GM12891 (cell line): ENCODE results near the gene SELENOF.

Experiments used
- POLR2A ChIP-seq: IDR thresholded peaks from 2 replicates; pipeline ENCODE4 v1.6.1; 2011; ENCODE audit warnings: low read depth, low read length, control low read depth
- POLR2AphosphoS5 ChIP-seq: IDR thresholded peaks from 2 replicates; pipeline ENCODE4 v1.6.1; 2011; ENCODE audit warnings: low read depth, low read length, control low read depth
- SPI1 ChIP-seq: IDR thresholded peaks from 2 replicates; pipeline ENCODE4 v1.6.1; 2011; ENCODE audit warnings: low read depth, low read length, control low read depth
- TAF1 ChIP-seq: IDR thresholded peaks from 2 replicates; pipeline ENCODE4 v1.6.1; 2011; ENCODE audit warnings: low read depth, low read length, control low read depth

GRCh38 chr1:86846164-86846647 lies 67.7 kb downstream of the SELENOF start:
- TF ChIP-seq POLR2A, result no peak
- TF ChIP-seq TAF1, result no peak
- no peak for TF ChIP-seq POLR2AphosphoS5
- no peak for TF ChIP-seq SPI1
